BJ (cell line): ENCODE data around the gene UBL7. TPM values are rescaled to one million over a fixed set of nuclear protein-coding genes. Genes with fewer than 3 reads are reported as not detected.
A peak's percentile ranks its signal among the peaks of the same experiment; 100 is the strongest.

Experiments used
- CTCF ChIA-PET: fragments of 350-600 bp; formaldehyde crosslinking; extraction: SDS; loops from one replicate; lab custom pipeline; 2021; ENCODE audit warnings: antibody characterized with exemption, inconsistent platforms; lab: Yijun Ruan, JAX
- POLR2A ChIA-PET: fragments of 300-600 bp; sonication (Branson Sonifier 250); formaldehyde crosslinking; extraction: SDS; loops from one replicate; lab custom pipeline; 2021; ENCODE audit warnings: antibody characterized with exemption; lab: Charles Lee
- DNase-seq: peaks from one replicate; pipeline ENCODE4 v3.0.0-alpha.2; 2011; ENCODE audit warnings: low read depth
- H3K27me3 ChIP-seq: 2 replicates; pipeline ENCODE4 v1.6.0; 2011; ENCODE audit warnings: low read length; ENCODE audit not compliant: control insufficient read depth, insufficient read depth
- H3K36me3 ChIP-seq: 2 replicates; pipeline ENCODE4 v1.5.1; 2011; ENCODE audit warnings: low read length; ENCODE audit not compliant: control insufficient read depth, insufficient read depth
- H3K4me3 ChIP-seq: 2 replicates; pipeline ENCODE4 v1.5.1; 2011; ENCODE audit warnings: low read depth, mild to moderate bottlenecking, control low read depth, low read length
- polyA plus RNA-seq: library from polyadenylated mRNA; depleted of rRNA; stranded (reverse); fragments of >200 nt; gene quantifications from 2 replicates; pipeline ENCODE4 v1.2.3, GENCODE V29; 2011
- TF ChIP-seq, protein P1 (sequence below): IDR thresholded peaks from 2 replicates; pipeline ENCODE4 v1.5.1; 2011; ENCODE audit warnings: low read depth, mild to moderate bottlenecking, control low read depth, inconsistent platforms, low read length, moderate library complexity; ENCODE audit not compliant: insufficient read depth

UBL7 gene
- polyA plus RNA-seq, 1 experiment, result 87.3 TPM

GRCh38 chr15:74410502-74410901 is 50.5 kb downstream of the UBL7 start:
- DNase-seq, result no peak
- Histone ChIP-seq H3K36me3 (peaks cover 28% of the 10 kb centered on the region), H3K4me3 (no peak overlapping the region), H3K27me3 (no peaks in the 10 kb centered on the region)
- CTCF ChIA-PET, result interaction anchor here (2.0 kb wide), 1 partner anchor 10 kb away, joined by 8 read pairs; no protein-coding TSS in a partner anchor
- POLR2A ChIA-PET, result no interaction called here
- TF ChIP-seq, protein P1, sequence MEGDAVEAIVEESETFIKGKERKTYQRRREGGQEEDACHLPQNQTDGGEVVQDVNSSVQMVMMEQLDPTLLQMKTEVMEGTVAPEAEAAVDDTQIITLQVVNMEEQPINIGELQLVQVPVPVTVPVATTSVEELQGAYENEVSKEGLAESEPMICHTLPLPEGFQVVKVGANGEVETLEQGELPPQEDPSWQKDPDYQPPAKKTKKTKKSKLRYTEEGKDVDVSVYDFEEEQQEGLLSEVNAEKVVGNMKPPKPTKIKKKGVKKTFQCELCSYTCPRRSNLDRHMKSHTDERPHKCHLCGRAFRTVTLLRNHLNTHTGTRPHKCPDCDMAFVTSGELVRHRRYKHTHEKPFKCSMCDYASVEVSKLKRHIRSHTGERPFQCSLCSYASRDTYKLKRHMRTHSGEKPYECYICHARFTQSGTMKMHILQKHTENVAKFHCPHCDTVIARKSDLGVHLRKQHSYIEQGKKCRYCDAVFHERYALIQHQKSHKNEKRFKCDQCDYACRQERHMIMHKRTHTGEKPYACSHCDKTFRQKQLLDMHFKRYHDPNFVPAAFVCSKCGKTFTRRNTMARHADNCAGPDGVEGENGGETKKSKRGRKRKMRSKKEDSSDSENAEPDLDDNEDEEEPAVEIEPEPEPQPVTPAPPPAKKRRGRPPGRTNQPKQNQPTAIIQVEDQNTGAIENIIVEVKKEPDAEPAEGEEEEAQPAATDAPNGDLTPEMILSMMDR, result no peak

GRCh38 chr15:74409225-74409624 is 51.7 kb downstream of the UBL7 start:
- H3K4me3 ChIP-seq, result no peak overlapping the region
- DNase-seq, result no peak
- TF ChIP-seq, protein P1, result no peak
- H3K27me3 ChIP-seq, result no peaks in the 10 kb centered on the region
- ChIA-PET POLR2A (no interaction called here), CTCF (interaction anchor here (0.7 kb wide), 1 partner anchor 13 kb away, joined by 3 read pairs; no protein-coding TSS in a partner anchor)
- H3K36me3 ChIP-seq, result peaks cover 22% of the 10 kb centered on the region

- DNase-seq, result no peak
- Histone ChIP-seq H3K27me3 (no peaks in the 10 kb centered on the region), H3K4me3 (no peak overlapping the region), H3K36me3 (peaks cover 22% of the 10 kb centered on the region)
- CTCF ChIA-PET, result interaction anchor here (0.7 to 1.2 kb wide), 2 partner anchors 12 to 13 kb away, joined by 3 to 4 read pairs; no protein-coding TSS in a partner anchor
- TF ChIP-seq, protein P1, result no peak
- POLR2A ChIA-PET, result no interaction called here
These were observed 52.1 kb downstream of the UBL7 start for GRCh38 chr15:74408815-74409214.

GRCh38 chr15:74408385-74408784 is 52.6 kb downstream of the UBL7 start:
- peaks cover 20% of the 10 kb centered on the region for H3K36me3 ChIP-seq
- no peak for DNase-seq
- POLR2A ChIA-PET, result no interaction called here
- no peaks in the 10 kb centered on the region for H3K27me3 ChIP-seq
- CTCF ChIA-PET, result interaction anchor here (0.7 to 1.6 kb wide), 4 partner anchors 12 to 26 kb away, joined by 3 to 8 read pairs (median 4); no protein-coding TSS in a partner anchor
- no peak overlapping the region for H3K4me3 ChIP-seq
- TF ChIP-seq, protein P1, result no peak

DNA sequence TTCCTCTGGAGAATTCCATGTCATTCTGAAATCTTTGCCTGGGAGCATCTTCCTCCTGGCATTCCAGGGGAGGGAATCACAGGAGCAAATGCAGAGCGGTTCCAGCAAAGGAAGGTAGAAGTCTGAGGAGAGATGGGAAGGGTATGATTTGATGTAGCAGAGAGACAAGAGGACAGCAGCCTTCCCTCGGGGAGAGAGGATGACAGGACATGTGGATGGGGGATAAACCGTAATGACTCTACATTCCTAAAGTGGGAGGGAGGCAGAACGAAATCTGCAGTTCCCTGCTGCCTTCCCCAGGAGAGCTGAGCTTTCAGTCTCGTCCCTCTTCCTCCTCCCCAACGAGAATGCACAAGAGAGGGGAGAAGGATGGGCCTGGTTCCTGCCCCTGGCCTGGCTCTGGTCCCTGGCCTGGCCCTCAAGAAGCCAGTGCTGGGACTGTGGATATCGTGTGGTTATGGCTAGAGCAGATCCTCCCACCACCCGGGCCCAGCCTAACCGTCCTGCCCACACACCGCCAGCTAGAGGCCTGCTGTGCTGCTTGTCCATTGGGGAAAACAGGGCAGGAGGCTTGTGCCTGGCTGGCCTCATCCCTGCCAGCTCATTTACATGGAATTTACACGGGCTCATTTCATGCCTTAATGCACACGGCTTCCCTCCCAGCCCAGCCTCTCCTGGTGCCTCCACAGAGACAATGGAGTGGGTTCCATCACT is 53.8 kb downstream of the UBL7 start:
- no peak overlapping the region for H3K4me3 ChIP-seq

More for the DNA sequence above, 53.8 kb downstream of the UBL7 start:
- H3K27me3 ChIP-seq, result no peaks in the 10 kb centered on the region
- DNase-seq, result peak; percentile 80
- ChIA-PET CTCF (interaction anchor here (1.0 to 1.6 kb wide), 5 partner anchors 18 to 32 kb away, joined by 3 to 8 read pairs (median 4); no protein-coding TSS in a partner anchor), POLR2A (interaction anchor here (0.9 kb wide), 2 partner anchors 12 to 14 kb away, joined by 3 to 4 read pairs; no protein-coding TSS in a partner anchor)
- H3K36me3 ChIP-seq, result peaks cover 14% of the 10 kb centered on the region
- TF ChIP-seq, protein P1, result peak; percentile 33
